ENCODE measurements around the gene SLC24A3.

SLC24A3 gene

DNA sequence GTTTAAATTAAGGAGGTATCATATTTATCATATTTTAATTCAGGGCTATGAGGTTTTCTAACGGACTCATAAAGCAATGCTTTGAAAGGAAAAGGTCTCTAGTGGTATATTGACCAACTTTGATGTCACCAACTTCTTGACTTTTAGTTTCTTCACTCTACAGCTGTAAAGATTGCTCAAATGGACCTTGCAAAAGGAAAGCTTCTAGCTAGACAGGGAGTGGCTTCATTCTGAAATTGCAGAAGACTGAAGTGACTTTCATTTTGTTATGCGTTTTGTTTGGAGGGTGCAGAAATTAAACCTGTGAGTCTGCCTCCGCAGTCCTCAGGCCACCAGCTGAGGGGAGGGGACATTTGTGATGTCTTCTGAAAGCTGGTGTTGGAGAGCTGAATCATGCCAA lies 95.7 kb downstream of the SLC24A3 start:
- DNase-seq: no peak

DNA sequence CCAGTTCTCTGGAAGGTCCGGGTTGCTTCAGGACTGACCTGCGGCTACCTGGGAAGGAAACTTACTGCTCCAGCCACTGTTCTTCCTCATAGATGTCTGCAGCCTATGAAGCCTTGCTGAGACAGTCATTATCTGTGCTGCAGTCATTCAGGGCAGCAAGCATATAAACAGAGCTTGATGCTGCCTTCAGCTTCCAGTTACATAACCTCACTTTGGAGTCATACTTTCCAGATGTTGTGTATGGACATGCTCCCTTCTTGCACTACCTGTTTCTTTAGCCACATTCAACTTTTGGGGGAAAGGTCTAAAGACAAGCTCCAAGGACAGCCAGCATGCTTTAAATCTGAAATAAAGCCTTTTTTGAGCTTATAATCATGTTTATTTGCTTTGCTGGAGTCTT lies 98.1 kb downstream of the SLC24A3 start:
- no peak for DNase-seq

DNA sequence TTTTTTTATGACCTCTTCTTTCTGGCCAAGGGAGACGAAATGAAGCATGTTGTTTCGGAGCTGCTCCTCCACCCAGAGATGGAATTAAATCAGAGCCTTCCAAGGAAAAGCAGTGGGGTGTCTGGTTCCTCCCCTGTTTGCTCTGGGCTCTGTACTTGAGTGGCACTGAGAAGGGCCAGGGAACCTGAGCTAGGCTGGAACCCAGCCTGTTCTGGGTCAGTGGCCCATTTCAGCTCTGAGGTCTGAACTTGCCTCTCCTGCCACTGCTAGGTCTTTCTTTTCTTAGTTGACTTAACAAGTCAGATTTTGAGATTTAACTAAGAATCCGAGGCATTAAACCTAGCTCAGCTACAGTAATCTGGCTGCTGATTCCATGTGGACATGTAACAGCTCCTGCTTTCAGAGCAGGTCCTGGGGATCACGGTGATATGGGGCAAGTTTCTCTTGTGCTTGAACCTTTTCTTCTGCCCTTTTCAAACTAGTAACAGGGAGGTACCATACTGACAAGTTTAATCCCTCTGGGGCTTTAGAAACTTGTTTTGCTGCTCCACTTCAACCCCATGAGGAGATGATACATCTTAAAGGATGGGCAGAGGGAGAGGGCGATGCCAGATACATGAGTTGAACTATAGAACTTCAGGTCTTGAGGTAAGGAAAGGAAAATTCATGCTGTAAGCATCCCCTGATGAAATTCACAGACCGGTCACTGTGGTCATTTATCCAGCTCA lies 101.1 kb downstream of the SLC24A3 start:
- no peak for DNase-seq

DNA sequence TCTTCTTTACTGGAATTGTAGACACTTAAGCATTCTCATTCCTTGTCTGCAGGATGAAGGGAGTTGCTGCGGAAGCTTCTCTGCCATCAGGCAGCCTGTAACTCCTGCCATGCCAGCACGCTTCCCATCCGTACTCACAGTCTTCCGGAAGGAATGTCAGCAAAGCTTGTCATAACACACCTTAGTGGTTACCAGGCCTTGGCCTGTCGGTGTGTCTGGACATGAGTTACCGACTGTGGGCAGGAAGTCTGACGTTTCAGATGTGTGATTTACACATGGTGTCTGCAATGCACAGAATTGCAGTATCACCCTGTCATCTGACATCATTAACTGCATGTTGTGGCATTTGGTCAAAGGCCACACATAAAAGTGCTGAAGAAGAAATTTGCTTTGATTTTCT lies 102.2 kb downstream of the SLC24A3 start:
- DNase-seq: no peak

DNA sequence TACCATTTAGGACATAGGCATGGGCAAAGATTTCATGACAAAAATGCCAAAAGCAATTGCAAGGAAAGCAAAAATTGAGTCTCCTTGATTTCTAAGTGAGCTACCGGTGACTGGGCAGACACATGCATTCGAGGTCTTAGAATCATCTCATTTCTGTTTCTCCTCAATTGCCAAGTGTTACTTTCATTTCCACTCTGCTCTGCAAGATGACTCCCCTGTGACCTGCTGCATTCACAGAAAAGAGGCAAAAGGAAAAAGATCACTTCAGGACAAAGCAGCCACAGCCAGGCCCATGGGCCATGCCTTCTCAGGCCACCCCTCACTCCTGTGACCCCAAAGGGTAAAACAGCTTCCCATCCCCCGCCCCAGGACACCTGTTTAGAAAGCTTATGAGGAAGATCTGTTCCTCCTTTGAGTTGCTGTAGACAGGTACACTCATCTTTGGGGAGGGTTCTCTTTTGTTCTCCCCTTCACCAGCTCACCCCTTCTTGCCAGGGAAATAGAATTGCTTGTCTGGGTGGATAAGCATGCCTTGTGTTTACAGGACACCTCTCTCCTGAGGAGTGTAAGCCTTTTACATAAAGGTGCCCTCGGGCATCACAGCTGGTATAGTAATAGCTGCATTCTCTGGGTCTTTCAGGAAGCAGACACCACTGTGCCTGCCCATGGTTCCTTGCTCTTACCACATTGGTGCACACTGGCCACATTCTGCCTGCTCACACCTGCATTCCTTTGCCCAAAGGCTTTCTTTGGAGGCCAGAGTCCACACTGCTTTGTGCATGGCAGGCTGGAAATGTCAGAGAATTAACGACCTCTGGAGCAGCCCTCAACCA lies 105.0 kb downstream of the SLC24A3 start:
- DNase-seq: no peak

DNA sequence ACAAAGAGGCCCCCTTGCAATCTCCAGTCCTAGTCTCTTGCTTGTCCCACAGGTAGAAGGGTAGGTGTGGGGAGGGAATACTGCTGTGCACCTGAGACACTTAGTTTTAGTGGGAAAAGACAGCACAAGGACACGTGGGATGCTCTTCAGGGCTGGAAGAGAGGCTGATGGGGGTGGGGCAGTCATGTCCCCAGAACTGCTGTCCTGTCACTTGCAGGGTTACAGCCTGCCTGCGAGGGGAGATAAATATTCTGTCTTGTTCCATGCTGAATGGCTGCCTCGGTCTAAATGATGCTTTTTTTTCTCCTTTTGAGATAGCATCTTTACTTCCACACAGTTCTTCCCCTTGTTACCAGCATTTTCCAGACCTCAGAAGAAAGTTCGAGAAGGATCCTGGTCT lies 106.2 kb downstream of the SLC24A3 start:
- no peak for DNase-seq

DNA sequence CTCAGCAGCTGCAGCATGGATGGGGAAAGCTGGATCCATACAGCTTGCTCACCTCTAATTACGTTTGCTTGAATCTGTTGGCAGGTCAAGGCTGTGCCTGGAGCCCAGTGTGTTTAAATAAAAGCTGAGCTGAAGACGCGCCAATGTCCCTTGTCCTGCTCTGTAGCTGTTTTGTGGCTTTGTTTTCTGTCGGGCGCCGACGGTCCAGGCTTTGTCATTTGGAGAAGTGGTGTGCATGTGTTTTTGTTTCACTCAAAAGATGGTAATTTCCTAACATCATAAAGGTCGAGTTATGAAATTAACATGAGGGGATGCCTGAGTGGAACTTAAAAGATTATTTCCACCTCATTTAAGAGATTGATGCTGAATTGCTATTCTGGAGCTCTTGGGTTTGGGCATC lies 107.6 kb downstream of the SLC24A3 start:
- no peak for DNase-seq

DNA sequence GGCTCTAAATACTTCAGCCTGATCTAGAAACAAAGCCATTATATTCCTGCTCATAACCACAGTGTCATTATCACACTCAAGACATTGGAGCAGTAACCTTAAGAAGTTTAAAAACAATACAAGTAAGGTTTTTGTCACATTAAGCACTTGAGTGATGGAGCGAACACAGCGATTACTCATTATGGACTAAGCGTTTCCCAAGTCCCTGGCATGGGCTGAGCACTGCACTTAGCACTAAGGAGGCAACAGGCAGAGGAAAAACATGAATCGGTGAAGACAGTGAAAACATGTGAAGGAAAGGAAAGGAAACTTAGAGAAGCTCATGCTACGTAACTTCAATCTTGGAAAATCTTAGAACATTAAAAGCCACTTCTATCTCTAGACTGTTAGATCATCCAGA lies 108.7 kb downstream of the SLC24A3 start:
- DNase-seq: no peak

DNA sequence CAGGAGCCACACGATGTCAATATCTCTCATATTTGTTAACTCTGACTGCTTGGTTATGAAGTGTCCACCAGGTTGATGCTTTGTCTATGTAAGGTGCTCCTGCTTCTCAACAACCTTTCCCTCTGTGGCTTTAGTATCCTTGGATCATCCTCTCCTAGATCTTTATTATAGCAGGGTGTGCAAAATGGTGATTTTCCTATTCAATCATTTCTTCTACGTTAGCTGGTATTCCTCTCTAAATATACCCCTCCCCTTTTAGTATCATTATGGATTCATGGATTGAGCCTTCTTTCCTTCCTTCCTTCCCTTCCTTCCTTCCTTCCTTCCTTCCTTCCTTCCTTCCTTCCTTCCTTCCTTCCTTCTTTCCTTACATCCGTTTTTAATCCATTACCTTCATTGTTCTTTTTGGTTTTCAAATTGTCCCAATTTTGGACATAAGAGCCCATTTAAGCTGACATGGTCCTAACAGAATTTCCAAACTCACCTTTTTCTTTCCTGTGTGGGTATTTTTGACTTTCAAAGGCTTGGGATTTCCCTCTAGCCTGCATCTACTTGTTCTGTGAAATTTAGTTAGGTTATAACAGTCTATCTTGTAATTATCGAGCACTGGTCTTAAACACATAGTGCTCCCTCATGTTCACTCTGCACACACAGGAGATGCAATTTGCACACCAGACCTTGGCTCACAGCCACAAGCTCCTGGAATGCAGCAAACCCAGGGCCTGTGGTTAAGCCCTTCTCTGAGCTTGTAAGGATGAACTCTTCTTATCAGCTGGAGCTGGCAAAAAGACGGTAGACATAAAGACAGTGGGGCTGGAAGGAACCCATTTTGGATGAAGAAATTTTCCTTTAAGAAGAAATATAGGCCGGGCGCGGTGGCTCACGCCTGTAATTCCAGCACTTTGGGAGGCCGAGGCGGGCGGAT lies 109.9 kb downstream of the SLC24A3 start:
- no peak for DNase-seq

DNA sequence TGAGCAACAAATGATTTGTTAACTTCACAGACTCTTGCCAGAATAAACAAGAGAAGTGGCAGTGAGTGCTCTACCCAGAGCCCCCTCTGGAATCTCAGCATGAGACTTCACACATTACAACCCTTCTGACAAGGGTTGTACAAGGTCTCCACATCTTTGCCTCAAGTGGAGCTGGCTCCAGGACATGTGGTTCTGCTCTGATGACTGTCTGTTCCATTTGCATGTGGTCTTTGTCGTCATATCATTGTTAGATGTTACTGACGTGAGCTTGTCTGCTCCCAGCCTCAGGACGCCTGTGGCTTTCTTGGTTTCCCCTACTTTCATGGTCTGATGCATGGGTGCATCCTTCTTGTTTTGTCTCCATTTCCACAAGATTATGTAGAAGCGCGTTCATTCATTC lies 115.0 kb downstream of the SLC24A3 start:
- no peak for DNase-seq

DNA sequence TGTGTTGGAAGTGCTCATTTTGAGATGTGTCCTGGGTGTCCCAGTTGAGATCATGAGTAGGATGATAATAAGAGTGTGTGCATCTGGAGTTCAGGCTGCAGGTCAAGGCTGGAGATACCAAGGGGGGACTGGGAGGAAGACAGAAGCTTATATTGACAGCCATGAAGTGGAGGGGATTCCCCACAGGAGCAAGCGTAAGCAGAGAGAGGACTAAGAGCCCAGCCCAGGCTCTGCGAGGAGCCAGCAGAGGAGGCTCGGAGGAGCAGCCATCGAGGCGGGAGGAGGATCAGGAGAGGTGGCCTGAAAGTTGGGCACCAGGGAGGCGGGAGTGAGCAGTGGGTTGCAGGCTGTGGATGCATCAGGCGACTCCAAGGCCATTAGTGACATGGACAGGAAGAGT lies 116.2 kb downstream of the SLC24A3 start:
- no peak for DNase-seq

DNA sequence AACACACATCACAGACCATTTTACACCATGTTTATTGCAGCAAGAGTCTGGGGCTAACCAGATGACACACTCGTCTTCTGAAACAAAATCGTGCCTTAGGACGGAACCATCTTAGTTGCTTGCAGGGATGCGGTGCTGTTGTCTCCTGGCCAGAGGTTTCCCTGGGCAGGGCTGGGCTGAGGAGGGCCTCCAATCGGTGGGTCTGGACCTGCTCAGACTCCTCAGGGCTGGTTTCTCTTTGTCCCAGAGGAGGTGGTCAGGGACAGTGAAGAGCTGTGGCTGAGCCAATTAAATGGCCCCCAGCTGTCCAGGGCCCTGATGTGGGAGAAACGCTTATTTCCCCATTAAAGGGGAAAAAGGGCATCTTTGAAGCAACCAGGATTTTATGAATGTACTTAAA lies 117.6 kb downstream of the SLC24A3 start:
- DNase-seq: no peak

DNA sequence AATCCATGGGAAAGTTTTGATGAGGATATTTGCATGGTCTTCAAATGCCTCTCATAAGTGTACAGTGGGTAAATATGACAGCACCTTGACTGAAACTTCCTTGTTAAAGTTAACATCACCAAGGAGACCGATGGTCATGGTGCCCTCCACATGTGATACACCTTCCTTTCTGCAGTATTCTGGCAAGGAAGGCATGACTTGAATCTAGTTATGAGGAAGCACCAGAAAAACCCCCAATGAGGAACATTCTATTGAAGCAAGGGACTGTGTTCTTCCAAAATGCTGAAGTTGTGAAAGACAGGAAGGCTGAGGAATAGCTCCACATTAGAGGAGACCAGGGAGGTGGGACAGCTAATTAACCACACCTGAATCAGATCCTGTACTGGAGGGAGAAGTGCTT lies 118.3 kb downstream of the SLC24A3 start:
- DNase-seq: no peak

DNA sequence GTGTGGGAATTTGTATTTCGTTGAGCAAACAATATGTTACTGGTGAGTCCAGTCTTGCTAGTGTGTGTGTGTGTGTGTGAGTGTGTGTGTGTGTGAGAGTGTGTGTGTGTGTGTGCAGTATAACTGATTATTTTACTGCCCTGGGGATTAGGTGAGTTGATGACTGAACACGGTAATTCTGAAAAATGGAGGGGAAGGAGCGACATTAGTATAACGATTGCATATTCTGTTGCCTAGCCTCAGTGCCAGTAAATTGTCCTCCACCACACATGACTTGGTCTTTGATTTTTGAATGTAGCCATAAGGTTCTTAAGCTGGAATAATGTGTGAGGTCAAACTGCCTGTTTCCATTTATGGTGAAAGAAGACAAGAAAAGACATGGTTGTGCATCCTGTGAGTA lies 121.1 kb downstream of the SLC24A3 start:
- DNase-seq: no peak

DNA sequence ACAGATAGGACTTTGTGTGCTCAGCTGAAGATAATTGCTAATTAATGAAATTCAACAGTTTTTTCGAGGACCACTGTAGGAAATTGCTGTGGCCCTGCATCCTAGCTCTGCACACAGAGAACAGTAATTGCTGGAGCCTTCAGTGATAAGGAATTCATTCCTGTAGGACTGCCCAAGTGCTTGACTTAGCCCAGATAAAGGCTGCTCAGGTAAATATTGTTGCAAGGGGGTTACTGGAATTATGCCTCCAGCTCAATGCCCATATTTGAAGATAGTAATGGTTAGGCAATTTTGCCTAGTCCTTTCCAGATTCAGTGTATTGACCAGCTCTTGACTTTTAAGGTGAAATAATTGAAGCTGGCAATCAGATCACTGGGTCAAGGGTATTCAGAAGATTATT lies 122.9 kb downstream of the SLC24A3 start:
- no peak for DNase-seq

DNA sequence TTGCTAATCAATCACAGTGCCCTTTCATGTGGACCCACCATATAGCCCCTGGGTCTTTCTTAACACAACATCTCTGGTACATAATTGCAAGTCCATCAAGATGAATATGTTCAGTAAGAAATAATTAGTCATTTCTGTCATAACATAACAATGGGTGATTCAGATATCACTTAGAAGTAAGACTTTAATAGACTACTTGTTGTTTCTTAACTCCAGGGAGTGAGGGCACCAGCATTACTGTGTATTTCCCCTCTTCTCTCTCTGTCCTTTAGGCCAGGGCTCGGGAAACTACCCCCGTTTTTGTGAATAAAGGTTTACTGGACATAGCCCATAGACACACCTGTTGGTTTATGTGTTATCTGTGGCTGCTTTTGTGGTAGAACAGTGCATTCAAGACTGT lies 123.5 kb downstream of the SLC24A3 start:
- no peak for DNase-seq

DNA sequence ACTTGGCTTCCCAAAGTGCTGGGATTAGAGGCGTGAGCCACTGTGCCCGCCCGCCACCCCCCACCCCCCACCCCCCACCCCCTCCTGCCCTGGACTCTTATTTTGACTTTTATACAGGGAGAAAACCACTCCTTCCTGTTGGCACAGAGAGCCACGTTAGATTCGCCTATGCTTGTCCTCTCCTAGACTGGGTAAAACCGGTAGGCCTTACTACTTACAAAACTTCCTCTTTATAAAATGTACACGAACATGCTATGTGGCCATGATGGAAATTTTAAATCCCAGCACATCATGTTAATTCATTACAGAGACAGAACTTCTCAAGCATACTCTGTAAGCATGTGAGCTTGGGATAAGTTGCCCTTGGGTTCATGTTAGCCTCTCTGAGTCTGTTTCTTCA lies 124.2 kb downstream of the SLC24A3 start:
- DNase-seq: peak; percentile 17

DNA sequence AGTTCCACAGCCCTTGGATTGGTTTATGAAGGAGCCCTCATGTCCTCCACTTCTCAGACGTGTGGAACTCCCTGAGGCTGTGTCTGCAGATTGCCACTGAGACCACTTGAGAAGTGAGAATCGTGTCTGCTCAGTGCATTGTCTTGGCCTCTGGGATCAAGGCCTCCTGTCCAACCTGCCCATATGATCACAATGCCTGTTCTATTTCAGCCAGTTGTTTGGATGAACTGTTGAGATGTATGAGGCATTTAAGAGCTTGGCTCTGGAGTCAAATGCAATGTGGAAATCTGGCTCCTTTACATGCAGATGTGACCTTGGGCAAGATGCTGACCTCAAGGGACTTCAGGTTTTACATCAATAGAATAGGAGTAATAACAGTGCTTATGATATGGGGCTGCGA lies 125.9 kb downstream of the SLC24A3 start:
- no peak for DNase-seq

DNA sequence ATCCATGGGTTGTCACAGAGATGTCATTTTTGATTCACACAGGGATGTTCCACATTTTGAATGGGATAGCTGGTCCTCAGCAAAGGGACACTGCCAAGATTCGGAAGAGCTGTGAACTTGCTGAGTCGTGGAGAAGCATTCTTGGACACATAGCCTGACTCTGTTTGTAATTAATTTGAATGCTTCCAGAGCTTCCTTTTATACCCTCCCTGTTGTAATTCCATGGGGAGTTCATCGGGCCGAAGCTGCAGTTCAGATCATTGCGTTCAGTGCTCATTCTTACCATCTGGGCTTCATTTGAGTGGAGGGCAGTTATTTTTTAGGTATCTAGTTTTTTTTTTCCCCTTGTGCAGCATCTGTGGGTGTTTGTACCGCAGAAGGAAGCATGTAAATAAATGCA lies 126.5 kb downstream of the SLC24A3 start:
- no peak for DNase-seq

DNA sequence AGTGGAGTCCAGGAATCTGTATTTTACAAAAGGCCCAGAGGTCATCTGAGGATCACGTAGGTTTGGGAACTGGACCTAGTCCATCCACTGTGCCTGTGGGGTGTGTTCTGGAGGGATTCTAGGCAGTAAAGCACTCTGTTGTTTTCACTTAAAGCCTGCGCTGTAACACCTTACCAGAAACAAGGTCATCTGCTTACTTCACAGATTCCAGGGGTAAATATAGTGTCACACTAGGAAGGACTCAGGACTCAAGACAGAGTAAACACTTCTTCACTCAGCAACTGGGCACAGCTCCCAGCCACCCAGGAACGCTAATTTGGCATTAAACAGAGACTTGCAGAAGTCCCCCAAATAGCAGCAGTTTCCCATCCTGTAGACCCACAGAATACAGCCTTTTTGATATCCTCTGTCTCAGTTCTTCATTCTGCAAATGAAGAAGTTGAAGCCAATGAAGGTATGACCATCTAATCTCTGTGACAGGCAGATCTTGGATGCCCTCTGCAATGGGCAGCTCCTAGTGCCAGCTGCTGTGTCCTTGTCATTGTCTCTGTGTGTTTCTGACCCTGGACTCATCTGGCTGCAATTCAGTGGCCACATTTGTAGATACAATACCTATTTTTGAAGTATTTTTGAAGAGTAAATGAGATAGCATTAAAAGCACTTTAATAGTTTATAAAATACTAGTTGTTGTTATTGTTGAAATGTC lies 129.1 kb downstream of the SLC24A3 start:
- no peak for DNase-seq

DNA sequence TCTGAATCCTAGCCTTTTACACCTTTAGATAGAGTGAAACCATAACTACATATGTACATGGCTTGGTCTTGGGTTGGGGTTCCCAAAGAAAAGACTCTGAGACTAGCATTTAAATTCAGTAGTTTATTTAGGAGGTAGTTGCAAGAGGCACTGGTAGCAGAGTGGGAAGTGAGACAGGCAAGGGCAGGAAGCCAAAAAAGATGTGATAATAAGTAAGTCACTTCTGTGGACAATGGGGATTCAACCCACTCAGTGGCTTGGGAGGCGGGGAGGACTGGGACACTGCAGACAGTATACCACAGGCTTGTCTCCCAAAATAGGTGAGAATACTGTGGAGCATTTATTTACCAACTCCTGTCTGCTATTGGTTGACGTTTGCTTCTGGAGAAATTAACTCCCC lies 131.9 kb downstream of the SLC24A3 start:
- DNase-seq: no peak

DNA sequence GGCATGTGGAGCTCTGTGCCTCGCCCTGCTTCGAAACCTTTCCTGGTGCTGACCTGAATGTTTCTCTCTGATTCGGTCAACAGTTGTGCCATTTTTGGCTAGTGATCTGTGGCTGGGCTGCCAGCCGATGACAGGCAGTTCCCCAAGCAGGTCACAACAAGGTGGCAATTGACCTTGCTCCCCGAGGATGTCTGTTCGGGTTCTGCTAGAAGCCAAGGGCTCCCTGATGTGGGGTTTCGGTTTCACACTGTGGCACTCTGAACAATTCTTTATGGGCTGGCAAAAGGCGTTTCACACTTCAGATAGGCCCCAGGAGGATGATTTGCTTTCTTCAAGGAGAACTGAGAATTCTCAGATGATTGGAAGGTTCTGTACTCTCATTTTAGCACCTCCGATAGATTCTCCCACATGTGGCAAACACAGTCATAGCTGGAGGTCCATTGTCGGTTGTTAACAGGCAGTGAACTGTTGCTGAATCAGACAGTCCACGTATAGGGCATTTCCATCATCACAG lies 135.6 kb downstream of the SLC24A3 start:
- DNase-seq: no peak

DNA sequence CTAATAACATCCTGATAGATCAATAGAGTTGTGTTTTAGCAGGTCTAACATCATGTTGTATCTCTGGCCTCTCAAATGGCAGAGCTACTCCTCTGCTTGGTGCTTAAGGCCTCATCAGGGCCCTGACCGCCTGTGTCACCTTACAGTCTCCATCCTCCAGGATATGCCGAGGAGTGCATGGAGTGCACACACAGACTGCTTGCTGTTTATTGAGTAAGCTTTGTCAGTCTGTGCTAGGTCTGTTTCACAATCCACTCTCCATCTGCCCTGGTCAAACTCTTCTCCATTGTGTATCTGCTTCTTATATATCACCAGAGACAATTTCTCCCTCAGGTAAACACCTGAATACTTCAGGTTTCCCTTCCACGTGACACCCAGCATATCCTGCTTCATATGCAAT lies 136.1 kb downstream of the SLC24A3 start:
- no peak for DNase-seq

Data from KG1 (cell line).